ENCODE results near the gene LILRB2.

Gene LILRB2

GRCh38 chr19:54317108-54317964, 36.4 kb upstream of the LILRB2 start:
- H3K9me3 ChIP-seq (ENCODE audit: control insufficient read depth in 2 of 2, low read length in 2 of 2), result no peaks in the 10 kb centered on the region
- H3K27me3 ChIP-seq (ENCODE audit: control insufficient read depth in 1 of 2, insufficient read depth in 2 of 2, low read length in 2 of 2), result peaks cover 3 to 12% of the 10 kb centered on the region in 2 donors
- no peak overlapping the region for H3K27ac ChIP-seq (ENCODE audit: low read length)
- H3K9ac ChIP-seq (ENCODE audit: low read length in 2 of 2), result no peak overlapping the region
- peaks cover 3% of the 10 kb centered on the region for H3K4me1 ChIP-seq (ENCODE audit: control insufficient read depth, insufficient read depth, low read length)
- H3K4me3 ChIP-seq (ENCODE audit: low read length in 2 of 2), result no peak overlapping the region
- no peaks in the 10 kb centered on the region for H3K36me3 ChIP-seq (ENCODE audit: control insufficient read depth in 2 of 2, insufficient read depth in 2 of 2, low read length in 2 of 2)

- peaks cover 3% of the 10 kb centered on the region for H3K4me1 ChIP-seq (ENCODE audit: control insufficient read depth, insufficient read depth, low read length)
- H3K27me3 ChIP-seq (ENCODE audit: control insufficient read depth in 1 of 2, insufficient read depth in 2 of 2, low read length in 2 of 2), result peaks cover 3 to 13% of the 10 kb centered on the region in 2 donors
- H3K36me3 ChIP-seq (ENCODE audit: control insufficient read depth in 2 of 2, insufficient read depth in 2 of 2, low read length in 2 of 2), result no peaks in the 10 kb centered on the region
- no peak overlapping the region for H3K9ac ChIP-seq (ENCODE audit: low read length in 2 of 2)
- H3K27ac ChIP-seq (ENCODE audit: low read length), result no peak overlapping the region
- no peaks in the 10 kb centered on the region for H3K9me3 ChIP-seq (ENCODE audit: control insufficient read depth in 2 of 2, low read length in 2 of 2)
- no peak overlapping the region for H3K4me3 ChIP-seq (ENCODE audit: low read length in 2 of 2)
These were observed 35.8 kb upstream of the LILRB2 start for GRCh38 chr19:54316746-54317107.

- H3K9ac ChIP-seq (ENCODE audit: low read length in 2 of 2), result no peak overlapping the region
- H3K4me3 ChIP-seq (ENCODE audit: low read length in 2 of 2), result no peak overlapping the region
- H3K27me3 ChIP-seq (ENCODE audit: control insufficient read depth in 1 of 2, insufficient read depth in 2 of 2, low read length in 2 of 2), result peaks cover 3 to 11% of the 10 kb centered on the region in 2 donors
- H3K4me1 ChIP-seq (ENCODE audit: control insufficient read depth, insufficient read depth, low read length), result peaks cover 3% of the 10 kb centered on the region
- no peaks in the 10 kb centered on the region for H3K36me3 ChIP-seq (ENCODE audit: control insufficient read depth in 2 of 2, insufficient read depth in 2 of 2, low read length in 2 of 2)
- H3K27ac ChIP-seq (ENCODE audit: low read length), result no peak overlapping the region
- no peaks in the 10 kb centered on the region for H3K9me3 ChIP-seq (ENCODE audit: control insufficient read depth in 2 of 2, low read length in 2 of 2)
These were observed 35.0 kb upstream of the LILRB2 start for GRCh38 chr19:54315956-54316355.

DNA sequence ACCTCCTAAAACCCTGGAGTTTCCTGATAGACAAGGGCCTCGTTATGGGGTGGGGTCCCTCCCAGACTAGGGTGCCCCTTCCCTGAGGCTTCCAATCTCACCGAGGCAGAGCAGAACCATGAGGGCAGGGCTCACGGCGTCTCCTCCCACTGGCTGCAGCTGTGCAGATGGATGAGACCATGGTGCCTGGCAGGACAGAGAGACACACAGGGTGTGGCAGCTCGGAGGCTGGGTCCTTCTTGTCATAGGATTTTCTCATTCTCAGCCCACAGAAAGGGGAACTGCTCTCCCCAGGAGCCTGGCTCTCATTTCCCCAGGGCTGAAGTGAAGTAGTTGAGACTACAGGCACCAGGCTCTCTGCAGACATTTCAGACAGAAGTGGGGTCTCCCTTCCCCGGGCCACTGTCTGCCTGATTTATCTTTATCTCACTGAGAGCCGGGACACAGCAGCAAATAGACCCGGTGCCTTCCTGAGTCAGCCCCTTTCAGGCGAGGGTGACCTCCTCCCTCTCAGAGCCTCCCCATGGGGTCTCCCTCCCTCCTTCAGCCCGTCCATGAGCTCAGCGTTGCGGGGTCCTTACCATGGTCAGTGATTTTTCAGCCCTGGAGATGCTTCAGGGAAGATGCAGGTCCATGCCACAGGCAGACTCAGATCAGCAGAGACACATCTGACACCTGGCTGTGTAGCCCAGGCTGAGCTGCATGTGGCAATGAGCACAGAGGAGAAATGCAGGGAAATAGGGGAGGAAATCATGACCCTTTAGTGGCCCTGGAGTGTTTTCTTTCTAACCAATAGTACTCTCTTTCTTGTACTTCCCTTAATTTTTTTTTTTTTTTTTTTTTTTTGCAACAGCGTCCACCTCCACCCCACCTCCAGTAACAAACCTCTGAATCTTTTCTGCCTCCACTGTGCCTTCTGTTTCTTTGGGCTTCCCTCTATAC, 31.8 kb upstream of the LILRB2 start, which contains the start of gene LILRA5:
Gene LILRA5, minus strand, starts transcription at position 731 of the 942 bp plus-strand sequence. Its CDS starts 147 bp downstream, at position 584.
- Histone ChIP-seq H3K9ac (ENCODE audit: low read length in 2 of 2) (no peak within 1 kb of the TSS), H3K27ac (ENCODE audit: low read length) (no peak within 1 kb of the TSS), H3K9me3 (ENCODE audit: control insufficient read depth in 2 of 2, low read length in 2 of 2) (no peaks in the 10 kb centered on the region), H3K4me1 (ENCODE audit: control insufficient read depth, insufficient read depth, low read length) (peaks cover 3% of the 10 kb centered on the region), H3K4me3 (ENCODE audit: low read length in 2 of 2) (no peak within 1 kb of the TSS), H3K36me3 (ENCODE audit: control insufficient read depth in 2 of 2, insufficient read depth in 2 of 2, low read length in 2 of 2) (no peaks in the 10 kb centered on the region), H3K27me3 (ENCODE audit: control insufficient read depth in 1 of 2, insufficient read depth in 2 of 2, low read length in 2 of 2) (peaks cover 0 to 7% of the 10 kb centered on the region in 2 donors)

GRCh38 chr19:54312011-54312410, 31.1 kb upstream of the LILRB2 start:
- no peak overlapping the region for H3K27ac ChIP-seq (ENCODE audit: low read length)
- H3K9ac ChIP-seq (ENCODE audit: low read length in 2 of 2), result no peak overlapping the region
- no peak overlapping the region for H3K4me3 ChIP-seq (ENCODE audit: low read length in 2 of 2)
- H3K4me1 ChIP-seq (ENCODE audit: control insufficient read depth, insufficient read depth, low read length), result peaks cover 3% of the 10 kb centered on the region
- no peaks in the 10 kb centered on the region for H3K36me3 ChIP-seq (ENCODE audit: control insufficient read depth in 2 of 2, insufficient read depth in 2 of 2, low read length in 2 of 2)
- peaks cover 0 to 3% of the 10 kb centered on the region in 2 donors for H3K27me3 ChIP-seq (ENCODE audit: control insufficient read depth in 1 of 2, insufficient read depth in 2 of 2, low read length in 2 of 2)
- H3K9me3 ChIP-seq (ENCODE audit: control insufficient read depth in 2 of 2, low read length in 2 of 2), result no peaks in the 10 kb centered on the region

- Histone ChIP-seq H3K9me3 (ENCODE audit: control insufficient read depth in 2 of 2, low read length in 2 of 2) (no peaks in the 10 kb centered on the region), H3K27me3 (ENCODE audit: control insufficient read depth in 1 of 2, insufficient read depth in 2 of 2, low read length in 2 of 2) (peaks cover 0 to 3% of the 10 kb centered on the region in 2 donors), H3K9ac (ENCODE audit: low read length in 2 of 2) (no peak overlapping the region), H3K4me3 (ENCODE audit: low read length in 2 of 2) (no peak overlapping the region), H3K27ac (ENCODE audit: low read length) (no peak overlapping the region), H3K36me3 (ENCODE audit: control insufficient read depth in 2 of 2, insufficient read depth in 2 of 2, low read length in 2 of 2) (no peaks in the 10 kb centered on the region), H3K4me1 (ENCODE audit: control insufficient read depth, insufficient read depth, low read length) (peaks cover 3% of the 10 kb centered on the region)
These were observed 30.6 kb upstream of the LILRB2 start for GRCh38 chr19:54311486-54311885.

- Histone ChIP-seq H3K27me3 (ENCODE audit: control insufficient read depth in 1 of 2, insufficient read depth in 2 of 2, low read length in 2 of 2) (peaks cover 0 to 3% of the 10 kb centered on the region in 2 donors), H3K9ac (ENCODE audit: low read length in 2 of 2) (no peak overlapping the region), H3K4me1 (ENCODE audit: control insufficient read depth, insufficient read depth, low read length) (peaks cover 3% of the 10 kb centered on the region)
These were observed 29.6 kb upstream of the LILRB2 start for GRCh38 chr19:54310543-54310942.

DNA sequence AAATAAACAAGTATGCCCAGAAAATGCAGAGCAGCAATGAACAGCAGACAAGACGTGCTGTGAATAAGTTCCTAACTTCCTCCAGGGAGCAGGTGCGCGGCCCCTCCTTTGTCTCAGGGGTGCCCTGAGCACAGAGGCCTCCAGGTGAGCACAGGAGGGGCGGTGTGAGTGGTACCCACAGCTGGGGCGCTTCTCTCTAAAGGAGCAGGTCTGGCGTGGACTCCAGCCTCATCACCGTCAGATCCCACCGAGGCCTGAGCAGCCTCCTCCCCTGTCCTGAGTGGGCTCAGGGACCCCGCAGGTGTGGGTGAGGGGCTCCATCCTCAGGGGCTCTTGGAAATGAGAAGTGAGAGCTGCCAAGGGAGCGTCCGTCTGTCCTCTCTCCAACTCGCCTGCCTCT, 28.9 kb upstream of the LILRB2 start:
- Histone ChIP-seq H3K9me3 (ENCODE audit: control insufficient read depth in 2 of 2, low read length in 2 of 2) (peaks cover 0 to 2% of the 10 kb centered on the region in 2 donors), H3K27me3 (ENCODE audit: control insufficient read depth in 1 of 2, insufficient read depth in 2 of 2, low read length in 2 of 2) (peaks cover 0 to 6% of the 10 kb centered on the region in 2 donors), H3K9ac (ENCODE audit: low read length in 2 of 2) (no peak overlapping the region), H3K4me3 (ENCODE audit: low read length in 2 of 2) (no peak overlapping the region), H3K36me3 (ENCODE audit: control insufficient read depth in 2 of 2, insufficient read depth in 2 of 2, low read length in 2 of 2) (no peaks in the 10 kb centered on the region), H3K27ac (ENCODE audit: low read length) (no peak overlapping the region), H3K4me1 (ENCODE audit: control insufficient read depth, insufficient read depth, low read length) (peaks cover 3% of the 10 kb centered on the region)

More at GRCh38 chr19:54310543-54310942, 29.6 kb upstream of the LILRB2 start:
- Histone ChIP-seq H3K27ac (ENCODE audit: low read length) (no peak overlapping the region), H3K9me3 (ENCODE audit: control insufficient read depth in 2 of 2, low read length in 2 of 2) (no peaks in the 10 kb centered on the region), H3K36me3 (ENCODE audit: control insufficient read depth in 2 of 2, insufficient read depth in 2 of 2, low read length in 2 of 2) (no peaks in the 10 kb centered on the region), H3K4me3 (ENCODE audit: low read length in 2 of 2) (no peak overlapping the region)

DNA sequence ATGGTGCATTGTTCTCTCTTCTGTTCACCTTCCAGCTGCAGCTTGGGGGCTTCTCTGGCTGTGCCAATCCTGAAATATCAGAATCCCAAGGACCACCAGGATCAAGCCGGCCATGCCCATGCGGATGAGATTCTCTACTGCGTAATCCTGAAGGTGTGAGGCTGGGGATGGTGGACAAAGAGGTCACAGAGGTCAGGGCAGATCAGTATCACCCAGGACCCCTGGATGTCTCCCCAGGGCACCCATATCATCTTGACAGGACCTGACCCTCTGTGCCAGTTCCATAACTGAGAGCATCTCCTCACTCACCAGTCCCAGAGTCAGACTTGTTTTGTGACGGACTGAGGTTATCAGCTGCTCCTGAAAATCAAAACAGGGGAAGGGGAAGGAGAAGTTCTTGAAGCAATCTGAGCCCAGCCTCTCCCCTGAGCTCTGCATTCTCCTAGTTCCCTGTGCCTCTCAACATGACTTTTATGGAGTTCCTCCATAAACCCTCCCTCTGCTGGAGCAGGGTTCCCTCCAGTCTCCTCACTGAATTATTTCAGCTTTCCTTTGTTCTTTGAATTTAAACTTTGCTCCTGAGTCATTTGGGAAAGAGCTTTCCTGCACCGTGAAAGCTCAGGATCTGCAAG, 26.6 kb upstream of the LILRB2 start:
- Histone ChIP-seq H3K9me3 (ENCODE audit: control insufficient read depth in 2 of 2, low read length in 2 of 2) (peaks cover 0 to 2% of the 10 kb centered on the region in 2 donors), H3K4me1 (ENCODE audit: control insufficient read depth, insufficient read depth, low read length) (no peaks in the 10 kb centered on the region), H3K4me3 (ENCODE audit: low read length in 2 of 2) (no peak overlapping the region), H3K9ac (ENCODE audit: low read length in 2 of 2) (no peak overlapping the region), H3K27ac (ENCODE audit: low read length) (no peak overlapping the region), H3K36me3 (ENCODE audit: control insufficient read depth in 2 of 2, insufficient read depth in 2 of 2, low read length in 2 of 2) (no peaks in the 10 kb centered on the region), H3K27me3 (ENCODE audit: control insufficient read depth in 1 of 2, insufficient read depth in 2 of 2, low read length in 2 of 2) (peaks cover 0 to 6% of the 10 kb centered on the region in 2 donors)

GRCh38 chr19:54305141-54305540, 24.2 kb upstream of the LILRB2 start:
- no peak overlapping the region for H3K27ac ChIP-seq (ENCODE audit: low read length)
- H3K36me3 ChIP-seq (ENCODE audit: control insufficient read depth in 2 of 2, insufficient read depth in 2 of 2, low read length in 2 of 2), result no peaks in the 10 kb centered on the region

More at GRCh38 chr19:54305141-54305540, 24.2 kb upstream of the LILRB2 start:
- no peak overlapping the region for H3K9ac ChIP-seq (ENCODE audit: low read length in 2 of 2)
- peaks cover 0 to 2% of the 10 kb centered on the region in 2 donors for H3K27me3 ChIP-seq (ENCODE audit: control insufficient read depth in 1 of 2, insufficient read depth in 2 of 2, low read length in 2 of 2)
- H3K9me3 ChIP-seq (ENCODE audit: control insufficient read depth in 2 of 2, low read length in 2 of 2), result peaks cover 0 to 2% of the 10 kb centered on the region in 2 donors
- no peaks in the 10 kb centered on the region for H3K4me1 ChIP-seq (ENCODE audit: control insufficient read depth, insufficient read depth, low read length)
- H3K4me3 ChIP-seq (ENCODE audit: low read length in 2 of 2), result no peak overlapping the region
